Stimulated activated CD4-positive, alpha-beta T cell treated with anti-CD3 and anti-CD28 coated beads, Interleukin-4, amount 100 ng/mL, for 48 hours (primary cell): ENCODE results near the gene PRX.
"Not testable (repeated sequence)": the region's sequence is repeated elsewhere in the genome, so short reads cannot be mapped to it uniquely, and the experiment has no call there.

Experiments used
- DNase-seq, 2 donors: peaks; one replicate each; pipeline ENCODE4 v3.0.0-alpha.2; 2020; ENCODE audit warnings: low read depth in 2 of 2

Gene PRX

DNA sequence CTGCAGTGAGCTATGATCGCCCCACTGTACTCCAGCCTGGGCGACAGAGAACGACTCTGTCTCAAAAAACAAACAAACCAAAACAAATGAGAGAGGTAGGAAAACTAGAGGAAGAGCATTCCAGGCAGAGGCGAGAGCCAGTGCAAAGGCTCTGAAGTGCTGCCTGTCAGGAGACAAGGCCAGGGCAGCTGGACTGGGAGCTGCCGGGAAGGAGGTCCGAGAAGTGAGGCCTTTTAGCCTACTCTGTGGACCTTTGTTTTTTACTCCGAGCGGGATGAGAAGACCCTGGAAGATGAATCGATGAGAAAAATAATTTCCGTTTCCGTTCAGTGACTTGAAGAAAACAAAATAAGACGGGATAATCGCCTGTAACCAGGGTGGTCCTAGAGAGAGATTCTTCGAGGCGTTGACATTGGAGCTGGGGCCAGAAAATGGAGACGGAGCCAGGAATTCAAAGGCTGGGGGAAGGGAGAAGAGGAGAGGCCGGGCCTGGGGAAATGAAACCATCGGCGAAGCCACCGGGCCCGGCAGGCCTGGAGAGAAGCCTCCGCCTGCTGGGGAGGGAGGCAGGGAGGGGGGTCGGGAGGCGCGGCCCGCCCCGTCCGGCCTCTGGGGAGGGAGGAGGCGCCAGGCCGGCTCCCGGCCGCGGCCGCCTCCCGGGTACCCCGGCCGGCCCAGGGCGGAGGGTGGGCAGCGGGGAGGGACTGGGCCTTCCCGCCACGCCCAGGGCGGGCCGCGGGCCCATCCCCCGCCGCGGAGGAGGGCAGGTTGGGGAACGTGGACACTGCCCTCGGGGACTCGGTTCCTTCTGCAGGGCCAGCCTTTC lies 20.4 kb upstream of the PRX start:
- peak; percentile 38 to 46 for DNase-seq

DNA sequence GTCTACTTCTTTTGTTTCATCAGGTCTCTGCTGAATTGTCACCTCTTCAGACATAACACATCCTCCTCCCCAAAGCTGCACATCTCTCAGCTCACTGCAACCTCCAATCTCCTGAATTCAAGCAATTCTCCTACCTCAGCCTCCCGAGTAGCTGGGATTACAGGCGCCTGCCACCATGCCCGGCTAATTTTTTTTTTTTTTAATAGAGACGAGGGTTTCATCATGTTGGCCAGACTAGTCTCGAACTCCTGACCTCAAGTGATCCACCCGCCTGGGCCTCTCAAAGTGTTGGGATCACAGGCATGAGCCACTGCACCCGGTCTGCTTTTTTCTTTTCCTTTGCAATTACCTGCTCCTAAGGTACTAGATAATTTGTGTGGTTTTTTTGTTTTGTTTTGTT lies 19.6 kb upstream of the PRX start:
- DNase-seq = not testable (repeated sequence)

DNA sequence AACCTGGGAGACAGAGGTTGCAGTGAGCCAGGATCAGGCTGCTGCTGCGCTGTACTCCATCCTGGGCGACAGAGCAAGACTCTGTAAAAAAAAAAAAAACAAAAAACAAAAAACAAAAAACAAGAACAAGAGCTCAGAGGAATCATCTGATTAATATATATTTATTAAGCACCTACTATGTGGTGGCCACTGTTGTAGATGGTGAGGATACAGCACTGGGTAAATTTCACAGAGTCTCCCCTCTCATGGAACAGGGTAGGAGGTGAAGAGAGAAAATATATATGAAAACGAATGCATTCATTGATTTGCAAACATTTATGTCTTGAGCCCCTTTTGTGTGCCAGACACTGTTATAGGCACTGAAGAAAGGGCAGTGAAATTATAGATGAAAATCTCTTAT lies 18.5 kb upstream of the PRX start:
- DNase-seq = no peak

DNA sequence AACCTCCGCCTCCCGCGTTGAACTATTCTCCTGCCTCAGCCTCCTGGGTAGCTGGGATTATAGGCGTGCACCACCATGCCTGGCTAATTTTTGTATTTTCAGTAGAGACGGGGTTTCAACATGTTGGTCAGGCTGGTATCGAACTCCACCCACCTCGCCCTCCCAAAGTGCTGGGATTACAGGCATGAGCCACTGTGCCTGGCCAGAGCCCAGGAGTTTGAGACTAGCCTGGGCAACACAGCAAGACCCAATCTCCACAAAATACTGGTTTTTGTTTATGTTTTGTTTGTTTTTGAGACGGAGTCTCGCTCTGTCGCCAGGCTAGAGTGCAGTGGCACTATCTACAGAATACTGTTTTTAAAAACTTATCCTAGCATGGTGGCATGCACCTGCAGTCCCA lies 17.1 kb upstream of the PRX start:
- DNase-seq = not testable (repeated sequence)

DNA sequence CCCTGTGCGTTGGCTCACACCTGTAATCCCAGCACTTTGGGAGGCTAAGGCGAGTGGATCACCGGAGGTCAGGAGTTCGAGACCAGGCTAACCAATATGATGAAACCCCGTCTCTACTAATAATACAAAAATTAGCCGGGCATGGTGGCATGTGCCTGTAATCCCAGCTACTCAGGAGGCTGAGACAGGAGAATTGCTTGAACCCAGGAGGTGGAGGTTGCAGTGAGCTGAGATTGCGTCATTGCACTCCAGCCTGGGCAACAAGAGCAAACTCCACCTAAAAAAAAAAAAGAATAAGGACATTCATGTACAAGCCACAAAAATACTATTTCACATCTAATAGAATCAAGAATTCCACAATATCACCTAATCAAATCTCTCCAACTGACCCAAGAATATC lies 15.0 kb upstream of the PRX start:
- not testable (repeated sequence) for DNase-seq

DNA sequence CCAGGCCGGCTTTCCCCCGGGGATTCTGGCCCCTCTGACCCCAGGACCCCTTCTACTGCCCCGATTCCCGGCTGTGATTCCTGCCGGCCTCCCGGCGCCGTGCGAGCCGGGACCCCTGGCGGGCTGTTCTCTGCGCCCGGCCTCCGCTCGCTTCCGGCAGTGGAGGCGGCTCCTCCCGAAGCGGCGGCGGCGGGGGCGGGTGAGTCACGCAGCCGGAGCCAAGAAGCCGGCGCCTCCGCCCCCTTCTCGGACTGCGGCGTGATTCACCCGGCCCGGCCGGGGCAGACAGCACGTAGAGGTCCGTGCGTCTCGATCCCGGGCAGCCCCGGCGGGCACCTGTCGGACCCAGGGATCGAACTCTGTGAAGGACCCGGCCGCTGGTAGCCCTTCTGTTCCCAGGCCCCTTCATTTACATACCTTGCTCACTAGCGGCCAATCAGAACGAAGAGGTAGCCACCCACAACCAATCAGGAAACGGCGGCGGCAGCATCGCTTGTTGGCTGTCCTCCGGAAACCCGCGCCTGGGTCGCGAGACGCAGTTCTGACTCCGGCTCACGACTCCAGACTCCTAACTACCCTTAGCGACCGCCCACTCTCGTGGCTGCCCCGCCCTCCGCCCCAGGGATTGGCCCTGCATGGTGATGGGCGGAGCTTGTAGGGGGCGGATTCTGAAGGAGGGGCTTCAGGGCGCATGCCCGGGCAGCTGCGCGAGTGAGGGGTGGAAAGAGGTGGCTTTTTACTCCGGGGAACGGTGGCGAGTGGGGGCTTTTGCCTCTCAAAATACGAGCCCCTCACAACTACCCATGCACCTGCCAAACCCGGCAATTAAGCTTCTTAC lies 12.5 kb upstream of the PRX start, which contains the start of gene SERTAD1:
TSS of gene SERTAD1 (minus strand) at position 543 of the 838 bp plus-strand sequence. CDS start 2,446 bp downstream, outside the sequence.
- DNase-seq = peak; percentile 100

DNA sequence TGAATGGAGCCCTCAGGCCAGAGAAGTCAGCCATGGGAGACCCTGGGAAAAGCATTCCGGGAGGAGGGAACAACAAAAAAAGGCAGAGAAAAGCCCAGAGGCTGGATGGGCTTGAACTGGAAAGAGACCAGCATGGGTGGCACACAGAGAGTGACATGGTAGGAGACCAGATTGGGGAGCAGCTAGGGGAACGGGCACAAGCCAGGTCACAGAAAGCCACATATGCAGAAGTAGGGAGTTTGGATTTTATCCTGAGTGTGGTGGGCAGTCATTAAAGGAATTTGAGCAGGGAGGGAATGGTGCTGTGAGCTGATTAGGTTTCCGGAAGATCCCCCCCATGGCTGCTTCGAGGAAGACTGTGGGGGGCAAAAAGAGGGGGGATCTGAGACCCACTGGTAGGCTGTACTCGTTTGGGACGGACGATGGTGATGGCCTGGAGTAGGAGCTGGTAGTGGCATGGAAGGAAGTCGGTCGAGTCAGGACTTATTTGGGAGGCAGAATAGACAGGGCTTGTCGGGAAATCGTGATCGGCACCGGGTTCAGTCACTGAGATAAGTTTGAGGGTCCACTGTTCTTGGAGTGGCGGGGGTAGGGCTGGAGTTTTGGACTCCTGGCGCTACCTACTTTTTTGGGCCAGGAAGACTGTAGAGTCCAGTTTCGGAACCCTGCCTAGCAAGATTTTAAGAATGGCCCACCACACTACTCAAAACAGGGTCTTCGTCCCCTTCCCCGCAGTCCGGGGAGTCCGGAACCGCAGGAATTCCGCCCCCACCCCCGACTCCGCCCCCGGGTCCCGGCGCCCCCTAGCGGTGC lies 11.7 kb upstream of the PRX start:
- DNase-seq = no peak

DNA sequence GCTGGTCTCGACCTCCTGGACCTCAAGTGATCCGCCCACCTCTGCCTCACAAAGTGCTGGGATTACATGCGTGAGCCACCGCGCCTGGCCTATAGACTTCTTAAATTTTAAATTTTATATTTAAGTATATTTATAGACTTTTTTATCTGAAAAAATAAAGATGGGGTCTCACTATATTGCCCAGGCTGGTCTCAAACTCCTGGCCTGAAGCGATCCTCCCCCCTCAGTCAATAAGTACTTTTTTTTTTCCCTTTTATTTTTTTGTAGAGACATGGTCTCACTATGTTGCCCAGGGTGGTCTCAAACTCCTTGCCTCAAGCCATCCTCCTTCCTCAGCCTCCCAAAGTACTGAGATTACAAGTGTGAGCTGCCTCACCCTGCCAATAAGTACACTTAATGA lies 10.8 kb upstream of the PRX start:
- no peak for DNase-seq

DNA sequence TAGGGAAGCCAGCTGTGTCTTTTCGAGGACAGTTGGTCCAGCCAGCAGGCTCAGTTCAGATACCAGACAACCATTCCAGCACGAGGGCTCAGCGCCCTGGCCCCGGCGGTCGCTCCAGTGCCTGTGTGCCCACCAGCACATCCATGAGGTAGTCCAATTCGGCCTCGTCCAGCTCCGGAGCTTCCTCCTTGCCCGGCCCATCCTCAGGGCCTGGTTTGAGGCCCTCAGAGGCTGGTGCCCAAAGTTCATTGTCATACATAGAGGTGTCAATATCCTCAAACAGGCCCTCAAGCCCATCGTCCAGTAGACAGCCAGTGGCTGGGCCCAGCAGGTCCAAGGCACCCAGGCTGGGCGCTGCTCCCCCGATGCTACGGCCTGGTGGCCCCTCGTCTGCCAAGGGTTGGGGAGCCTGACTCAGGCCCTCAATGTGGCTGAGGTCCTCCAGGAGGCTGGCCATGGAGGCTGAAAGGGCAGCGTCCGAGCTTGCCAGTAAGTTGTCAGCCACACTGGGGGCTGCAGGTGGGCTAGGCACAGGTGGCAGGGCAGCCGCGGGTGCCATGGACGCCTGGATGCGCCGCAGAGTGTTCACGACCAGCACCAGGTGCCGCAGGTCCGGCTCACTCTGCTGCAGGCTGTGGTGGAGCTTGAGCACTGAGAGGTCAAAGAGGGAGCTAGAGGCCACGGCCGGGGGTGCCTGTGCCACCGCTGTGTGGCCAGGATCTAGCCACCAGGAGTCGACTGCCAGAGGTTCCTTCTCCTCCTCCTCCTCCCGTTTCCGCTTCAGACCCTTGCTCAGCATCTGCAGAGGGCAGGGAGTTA lies 9.8 kb upstream of the PRX start:
- no peak for DNase-seq

DNA sequence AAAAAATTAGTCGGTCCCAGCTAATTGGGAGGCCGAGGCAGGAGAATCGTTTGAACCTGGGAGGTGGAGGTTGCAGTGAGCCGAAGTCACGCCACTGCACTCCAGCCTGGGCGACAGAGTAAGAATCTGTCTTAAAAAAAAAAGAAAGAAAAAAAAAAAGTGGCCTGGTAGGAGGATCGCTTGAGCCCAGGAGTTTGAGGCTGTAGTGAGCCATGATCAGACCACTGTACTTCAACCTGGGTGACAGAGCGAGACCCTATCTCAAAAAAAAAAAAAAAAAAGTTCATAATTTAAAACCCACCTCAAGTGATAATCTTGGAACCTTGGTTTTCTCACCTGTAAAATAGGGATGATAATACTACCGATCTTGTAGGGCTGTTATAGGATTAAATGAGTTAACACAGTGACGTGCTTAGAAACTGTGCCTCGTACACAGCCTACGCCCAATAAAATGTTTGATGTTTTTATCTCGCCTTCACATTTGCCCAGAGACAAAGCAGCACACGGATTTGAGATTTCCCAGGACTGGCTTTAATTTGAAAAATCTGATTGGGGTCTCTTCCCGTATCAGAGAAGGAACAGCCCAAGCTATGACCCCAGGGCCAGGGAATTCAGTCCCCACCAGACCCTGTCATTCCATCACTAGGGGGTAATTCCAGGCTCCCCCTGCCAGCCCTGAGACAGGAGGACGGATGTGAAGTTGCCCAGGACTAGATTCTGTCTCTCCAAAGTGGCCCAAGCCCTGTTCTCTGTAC lies 9.0 kb upstream of the PRX start:
- DNase-seq = no peak

DNA sequence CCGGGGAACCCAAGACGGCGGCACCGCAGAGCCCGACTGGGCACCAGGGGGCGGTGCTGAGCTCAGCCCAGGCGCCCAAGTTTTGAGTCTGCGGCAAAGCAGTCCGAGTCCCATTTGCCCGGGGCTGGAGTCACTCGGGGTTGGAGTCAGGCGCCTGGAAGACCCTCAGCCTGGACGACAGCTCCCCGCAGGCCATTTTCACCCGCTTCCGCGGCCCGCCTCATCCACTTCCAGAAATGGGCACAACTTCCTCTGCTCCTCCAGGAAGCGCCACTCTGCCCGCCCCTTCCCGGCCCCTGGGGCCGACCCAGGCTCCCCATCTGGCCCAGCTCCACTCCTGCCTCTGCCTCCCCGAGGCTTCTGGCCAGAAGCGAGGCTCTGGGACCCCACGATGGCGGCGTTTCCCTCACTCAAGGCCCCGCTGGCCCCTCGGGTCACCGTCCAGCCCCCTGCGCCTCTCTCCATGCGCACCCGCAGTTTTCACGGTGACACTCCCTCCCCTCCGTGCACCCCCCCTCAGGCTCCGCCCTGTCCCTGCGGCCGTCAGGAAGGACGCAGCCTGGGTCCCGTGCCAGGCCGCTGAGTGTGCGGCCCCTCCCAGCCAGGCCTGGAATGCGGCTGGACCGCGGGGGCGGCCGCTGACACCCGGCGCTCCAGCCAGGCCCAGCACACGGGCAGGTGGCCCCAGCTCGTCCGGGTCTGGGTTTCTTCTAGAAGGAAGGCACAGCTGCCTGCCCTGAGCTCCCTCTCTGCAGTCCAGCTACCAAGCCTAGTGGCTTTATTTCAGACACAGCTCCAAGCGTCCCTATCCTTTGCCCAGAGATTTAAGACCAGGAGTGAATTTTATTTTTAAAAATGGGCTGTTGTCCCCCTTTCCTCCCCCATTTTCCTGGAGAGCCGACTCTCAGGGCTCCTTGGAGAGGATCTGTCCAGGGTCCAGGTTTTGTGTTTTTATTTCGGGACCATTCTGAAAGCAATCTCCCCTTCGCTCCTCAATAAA lies 7.9 kb upstream of the PRX start:
- DNase-seq = peak; percentile 62 to 75

DNA sequence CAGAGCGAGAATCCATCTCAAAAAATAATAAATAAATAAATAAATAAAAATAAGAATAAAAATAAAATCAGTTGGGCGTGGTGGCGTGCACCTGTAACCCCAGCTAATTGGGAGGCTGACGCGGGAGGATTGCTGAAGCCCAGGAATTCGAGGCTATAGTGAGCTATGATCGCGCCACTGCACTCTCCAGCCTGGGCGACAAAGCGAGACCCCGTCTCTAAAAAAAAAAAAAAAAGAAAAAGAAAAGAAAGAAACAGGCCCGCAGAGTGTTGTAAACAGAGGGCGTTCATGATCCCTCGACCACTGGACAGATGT lies 7.2 kb upstream of the PRX start:
- no peak for DNase-seq

DNA sequence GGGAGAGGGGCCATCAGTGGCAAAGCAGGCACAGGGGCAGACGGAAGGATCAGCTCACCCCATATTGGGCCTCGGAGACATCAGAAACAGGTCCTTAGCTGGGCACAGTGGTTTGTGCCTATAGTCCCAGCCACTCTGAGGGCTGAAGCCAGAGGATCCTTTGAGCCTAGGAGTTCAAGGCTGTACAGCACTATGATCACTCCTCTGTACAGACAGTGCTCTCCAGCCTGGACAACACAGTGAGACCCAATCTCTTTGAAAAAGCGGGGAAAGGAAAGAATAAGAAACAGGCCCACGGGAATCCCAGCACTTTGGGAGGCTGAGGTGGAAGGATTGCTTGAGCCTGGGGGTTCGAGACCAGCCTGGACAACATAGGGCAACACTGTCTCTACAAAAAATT lies 6.6 kb upstream of the PRX start:
- no peak for DNase-seq

DNA sequence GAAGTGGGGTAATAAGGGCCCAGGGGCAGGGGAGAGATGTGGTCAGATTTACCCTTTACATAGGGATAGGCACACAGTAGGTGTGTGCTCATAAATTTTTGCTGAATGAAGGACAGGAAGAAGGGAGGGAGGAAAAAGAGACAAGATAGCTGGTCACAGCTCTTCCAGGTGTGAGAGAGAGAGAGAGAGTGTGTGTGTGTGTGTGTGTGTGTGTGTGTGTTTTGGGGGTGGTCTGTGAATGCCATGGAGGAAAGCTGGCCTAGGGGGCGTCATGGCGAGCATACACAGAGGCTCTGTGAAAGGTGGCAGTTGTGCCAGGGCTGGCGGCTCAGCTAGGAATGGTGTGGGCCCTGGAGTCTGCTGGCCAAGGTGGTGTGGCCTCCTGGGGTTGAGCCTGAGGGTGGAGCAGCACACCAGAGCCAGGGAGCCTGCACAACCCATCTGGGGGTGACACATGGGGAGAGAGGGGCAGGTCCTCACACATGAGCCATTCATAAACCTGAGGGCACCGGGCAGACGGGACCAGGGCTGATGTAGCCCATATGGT lies 6.0 kb upstream of the PRX start:
- DNase-seq = no peak

DNA sequence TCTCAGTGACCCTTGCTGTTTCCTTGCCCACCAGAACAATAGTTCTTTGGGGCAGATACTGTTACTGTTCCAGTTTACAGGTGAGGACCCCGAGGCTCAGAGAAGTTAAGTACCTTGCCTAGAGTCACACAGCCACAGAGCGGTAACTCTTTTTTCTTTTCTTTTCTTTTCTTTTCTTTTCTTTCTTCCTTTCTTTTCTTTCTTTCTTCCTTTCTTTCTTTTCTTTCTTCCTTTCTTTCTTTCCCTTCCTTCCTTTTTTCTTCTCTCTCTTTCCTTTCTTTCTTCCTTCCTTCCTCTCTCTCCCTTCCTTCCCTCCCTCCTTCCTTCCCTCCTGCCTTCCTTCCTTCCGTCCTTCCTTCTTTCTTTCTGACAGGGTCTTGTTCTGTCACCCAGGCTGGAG lies 4.9 kb upstream of the PRX start:
- DNase-seq = no peak

DNA sequence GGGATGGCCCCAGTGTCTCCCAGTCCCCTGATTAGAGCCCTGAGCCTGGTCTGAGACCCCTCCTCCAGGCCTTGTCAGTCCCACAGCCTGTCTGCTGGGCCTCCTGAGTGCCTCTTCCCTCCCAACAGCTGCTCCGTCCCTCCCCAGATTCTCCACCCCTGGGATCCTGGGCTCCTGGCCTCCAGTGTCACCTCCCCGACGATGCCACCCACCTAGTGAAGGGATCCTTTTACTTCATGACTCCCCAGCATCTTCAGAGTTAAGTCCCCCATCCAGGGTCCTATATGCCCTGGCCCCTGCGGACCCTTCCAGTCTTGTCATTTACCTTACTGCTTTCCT lies 4.4 kb upstream of the PRX start:
- DNase-seq = no peak

DNA sequence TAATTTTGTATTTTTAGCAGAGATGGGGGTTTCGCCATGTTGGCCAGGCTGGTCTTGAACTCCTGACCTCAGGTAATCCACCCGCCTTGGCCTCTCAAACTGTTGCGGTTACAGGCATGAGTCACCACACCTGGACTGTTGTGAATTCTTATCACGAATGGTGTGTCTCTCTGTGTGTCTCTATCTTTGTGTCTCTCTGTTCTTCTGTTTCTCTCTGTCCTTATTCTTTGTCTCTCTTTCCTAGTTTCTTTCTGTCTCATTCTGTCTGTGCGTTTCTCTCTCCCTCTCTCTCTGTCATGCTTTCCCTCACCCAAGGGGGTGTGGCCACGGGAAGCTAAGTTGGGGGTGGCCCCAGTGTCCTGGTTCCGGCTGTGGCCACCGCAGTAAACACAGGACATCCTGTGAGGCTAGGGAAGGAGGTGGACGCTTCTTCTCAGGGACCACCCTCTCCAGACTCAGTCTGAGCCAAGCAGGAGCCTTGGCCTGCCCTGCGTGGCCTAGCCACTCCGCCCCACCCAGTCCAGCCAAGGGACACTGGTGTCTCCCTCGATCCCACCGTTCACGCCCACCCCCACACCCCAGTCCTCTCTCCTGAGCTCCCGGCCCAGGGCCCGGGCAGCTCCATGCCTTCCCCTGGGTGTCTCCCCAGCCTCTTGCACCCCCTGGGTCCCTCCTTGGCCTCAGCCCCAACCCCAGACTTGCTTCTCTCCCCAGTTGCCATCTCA lies 3.9 kb upstream of the PRX start:
- DNase-seq = no peak

DNA sequence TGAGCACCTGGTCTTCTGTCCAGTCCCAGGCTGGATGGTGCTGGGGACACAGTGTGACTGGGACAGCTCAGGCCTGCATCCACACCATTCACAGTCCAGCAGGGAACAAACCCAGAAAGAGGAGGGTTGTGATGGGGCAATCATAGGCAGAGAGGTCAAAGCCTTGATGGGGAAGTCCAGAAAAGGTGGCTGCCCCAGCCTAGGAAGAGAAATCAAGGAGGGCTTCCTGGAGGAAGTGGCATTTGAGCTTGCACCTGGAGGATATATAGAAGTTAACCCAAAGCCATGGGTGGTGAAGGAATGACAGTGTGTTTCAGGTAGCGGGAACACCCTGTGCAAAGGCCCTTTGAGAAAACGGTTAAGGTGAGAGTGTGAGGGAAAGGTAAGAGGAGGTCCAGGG lies 2.6 kb upstream of the PRX start:
- DNase-seq = no peak
